Breast epithelium (tissue), 4 donors: ENCODE results near the gene BEX1. TPM values are rescaled to one million over a fixed set of nuclear protein-coding genes. Genes with fewer than 3 reads are reported as not detected.
"Not testable (repeated sequence)": the region's sequence is repeated elsewhere in the genome, so short reads cannot be mapped to it uniquely, and the experiment has no call there.

Source experiments
- DNase-seq, 2 donors: peaks; one replicate each; pipeline ENCODE4 v3.0.0-alpha.2; 2019; ENCODE audit warnings: low spot score in 2 of 2
- H3K27ac ChIP-seq, 2 donors: fragments of 200-600 bp; sonication (generic) in 1 of 2; one replicate each; pipeline ENCODE4 v1.5.1; 2016 to 2019; ENCODE audit warnings: mild to moderate bottlenecking in 1 of 2
- H3K27me3 ChIP-seq, 2 donors: fragments of 200-600 bp; sonication (generic) in 1 of 2; one replicate each; pipeline versions ENCODE4 v1.5.1 to v1.6.0; 2017 to 2019; ENCODE audit warnings: control low read depth in 1 of 2, mild to moderate bottlenecking in 1 of 2
- H3K36me3 ChIP-seq: fragments of 200-600 bp; one replicate; pipeline ENCODE4 v1.5.1; 2019
- H3K4me1 ChIP-seq, 2 donors: fragments of 200-600 bp; sonication (generic); one replicate each; pipeline ENCODE4 v1.5.1; 2016 to 2019; ENCODE audit warnings: control low read depth in 1 of 2
- H3K4me3 ChIP-seq, 3 donors: fragments of 200-600 bp; sonication (generic); 1 replicate in 2 of 3; 2 replicates in 1 of 3; pipeline ENCODE4 v1.5.1; 2016 to 2019; ENCODE audit warnings: mild to moderate bottlenecking in 3 of 3, moderate library complexity in 2 of 3
- H3K9me3 ChIP-seq, 2 donors: fragments of 200-600 bp; sonication (generic) in 1 of 2; one replicate each; pipeline ENCODE4 v1.5.1; 2016 to 2019; ENCODE audit warnings: control low read depth in 1 of 2
- POLR2A ChIP-seq: fragments of 450-650 bp; IDR thresholded peaks from one replicate; pipeline ENCODE4 v1.6.1; 2016; ENCODE audit warnings: antibody characterized with exemption, mild to moderate bottlenecking, moderate library complexity
- POLR2AphosphoS5 ChIP-seq, 3 donors: sonication (generic); formaldehyde crosslinking; IDR thresholded peaks; one replicate each; pipeline ENCODE4 v1.6.1; 2017; ENCODE audit warnings: antibody characterized with exemption in 3 of 3
- intact Hi-C: fragments of 100-400 bp; cut with DNase I; formaldehyde crosslinking; loops from one replicate; pipeline ENCODE4 v1.15.1; 2023; ENCODE audit warnings: low total_unique reads
- total RNA-seq, 3 donors: library from RNA; depleted of rRNA; stranded (reverse); fragments of >200 nt; gene quantifications; one replicate each; pipeline ENCODE4 v1.1.0, GENCODE V29; 2016
- TF ChIP-seq, protein P1 (sequence below), 3 donors: fragments of 450-650 bp; IDR thresholded peaks; one replicate each; pipeline ENCODE4 v1.5.1; 2016 to 2017; ENCODE audit warnings: antibody characterized with exemption in 3 of 3, mild to moderate bottlenecking in 3 of 3, moderate library complexity in 3 of 3

BEX1 gene
- 1 to 10 TPM in 2 of 3 donors, under 1 TPM in 1; 0.66 to 2.0 (median 1.3) TPM for total RNA-seq

DNA sequence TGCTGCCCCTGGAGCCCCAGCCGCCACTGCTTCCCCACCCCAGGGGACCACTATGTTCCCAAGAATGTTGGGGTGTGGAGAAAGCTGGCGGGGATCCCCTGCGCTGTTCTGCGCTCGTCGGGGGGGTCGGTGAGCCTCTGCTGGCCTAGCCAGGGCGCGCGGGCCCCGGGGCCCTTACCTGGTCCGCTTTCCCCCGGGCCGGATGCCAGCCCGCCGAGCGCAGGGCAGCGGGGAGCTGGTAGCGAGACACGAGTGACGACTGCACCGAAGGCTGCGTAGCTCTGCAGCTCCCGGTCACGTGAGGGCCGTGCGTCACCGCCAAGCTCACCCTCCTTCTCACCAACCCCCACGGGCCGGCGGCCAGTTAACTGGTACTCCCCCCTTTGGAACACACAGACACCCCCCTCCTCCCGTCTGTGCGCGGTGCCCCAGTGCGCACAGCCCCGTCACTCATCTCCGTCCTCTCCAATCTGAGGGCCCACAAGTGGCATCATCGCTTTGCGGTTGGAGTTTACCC lies at the start of gene BEX1:
Gene BEX1 (minus strand): TSS at position 254 of the 517 bp plus-strand sequence. CDS start 897 bp downstream, outside the sequence.
- intact Hi-C loops, result no loop called here
- Histone ChIP-seq H3K4me1 (no peaks in the 10 kb centered on the region), H3K9me3 (no peaks in the 10 kb centered on the region), H3K27me3 (peaks cover 0 to 55% of the 10 kb centered on the region in 2 donors), H3K36me3 (no peaks in the 10 kb centered on the region), H3K27ac (no peak within 1 kb of the TSS), H3K4me3 (peak within 1 kb of the TSS; percentile 26 to 51 (median 40))
- TF ChIP-seq POLR2A, result no peak
- no peak for TF ChIP-seq POLR2AphosphoS5 (IDR thresholded peaks at IDR 0.05)
- TF ChIP-seq, protein P1, sequence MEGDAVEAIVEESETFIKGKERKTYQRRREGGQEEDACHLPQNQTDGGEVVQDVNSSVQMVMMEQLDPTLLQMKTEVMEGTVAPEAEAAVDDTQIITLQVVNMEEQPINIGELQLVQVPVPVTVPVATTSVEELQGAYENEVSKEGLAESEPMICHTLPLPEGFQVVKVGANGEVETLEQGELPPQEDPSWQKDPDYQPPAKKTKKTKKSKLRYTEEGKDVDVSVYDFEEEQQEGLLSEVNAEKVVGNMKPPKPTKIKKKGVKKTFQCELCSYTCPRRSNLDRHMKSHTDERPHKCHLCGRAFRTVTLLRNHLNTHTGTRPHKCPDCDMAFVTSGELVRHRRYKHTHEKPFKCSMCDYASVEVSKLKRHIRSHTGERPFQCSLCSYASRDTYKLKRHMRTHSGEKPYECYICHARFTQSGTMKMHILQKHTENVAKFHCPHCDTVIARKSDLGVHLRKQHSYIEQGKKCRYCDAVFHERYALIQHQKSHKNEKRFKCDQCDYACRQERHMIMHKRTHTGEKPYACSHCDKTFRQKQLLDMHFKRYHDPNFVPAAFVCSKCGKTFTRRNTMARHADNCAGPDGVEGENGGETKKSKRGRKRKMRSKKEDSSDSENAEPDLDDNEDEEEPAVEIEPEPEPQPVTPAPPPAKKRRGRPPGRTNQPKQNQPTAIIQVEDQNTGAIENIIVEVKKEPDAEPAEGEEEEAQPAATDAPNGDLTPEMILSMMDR (IDR thresholded peaks at IDR 0.05), result no peak
- peak in 1 of 2 donors; percentile 48 for DNase-seq

DNA sequence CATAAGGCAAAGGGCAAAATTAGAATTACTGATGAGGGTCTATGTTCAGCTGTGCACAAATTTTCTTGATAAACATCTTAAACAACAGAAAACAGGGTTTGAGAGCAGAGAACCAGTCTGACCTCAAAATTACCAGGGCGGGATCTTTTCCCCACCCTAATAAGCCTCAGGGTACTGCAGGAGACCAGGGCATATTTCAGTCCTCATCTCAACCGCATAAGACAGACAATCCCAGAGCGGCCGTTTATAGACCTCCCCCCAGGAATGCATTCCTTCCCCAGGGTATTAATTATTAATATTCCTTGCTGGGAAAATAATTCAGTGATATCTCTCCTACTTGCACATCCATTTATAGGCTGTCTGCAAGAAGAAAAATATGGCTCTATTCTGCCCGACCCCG lies 45.5 kb upstream of the BEX1 start:
- H3K4me3 ChIP-seq, H3K36me3 ChIP-seq, H3K27ac ChIP-seq, intact Hi-C loops, H3K4me1 ChIP-seq, DNase-seq: not testable (repeated sequence)
- peaks cover 0 to 21% of the 10 kb centered on the region in 2 donors for H3K27me3 ChIP-seq
- peaks cover 18 to 31% of the 10 kb centered on the region in 2 donors for H3K9me3 ChIP-seq

DNA sequence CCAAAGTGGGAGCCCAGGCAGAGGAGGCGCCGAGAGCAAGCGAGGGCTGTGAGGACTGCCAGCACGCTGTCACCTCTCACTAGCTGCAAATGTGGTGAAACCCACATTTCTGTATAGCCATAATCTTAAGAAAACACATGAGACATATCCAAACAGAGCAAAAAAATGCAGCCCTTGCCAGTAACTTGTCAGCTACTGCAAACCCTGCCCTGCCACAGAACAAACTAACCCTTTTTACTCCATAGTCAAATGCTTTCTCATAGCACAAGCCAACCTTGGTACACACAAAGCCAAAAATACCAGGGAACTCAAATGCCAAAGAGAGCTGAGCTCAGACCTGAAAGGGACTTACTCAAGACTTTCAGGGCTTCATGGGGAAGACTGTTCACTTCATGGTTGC lies 43.9 kb upstream of the BEX1 start:
- TF ChIP-seq POLR2A (no peak), POLR2AphosphoS5 (IDR thresholded peaks at IDR 0.05) (no peak)
- TF ChIP-seq, protein P1 (IDR thresholded peaks at IDR 0.05), result no peak
- H3K4me1 ChIP-seq, result no peaks in the 10 kb centered on the region
- no peaks in the 10 kb centered on the region for H3K36me3 ChIP-seq
- H3K9me3 ChIP-seq, result peaks cover 18 to 31% of the 10 kb centered on the region in 2 donors
- no peak overlapping the region for H3K4me3 ChIP-seq
- DNase-seq, result no peak
- intact Hi-C loops, result no loop called here
- no peak overlapping the region for H3K27ac ChIP-seq
- peaks cover 0 to 5% of the 10 kb centered on the region in 2 donors for H3K27me3 ChIP-seq

DNA sequence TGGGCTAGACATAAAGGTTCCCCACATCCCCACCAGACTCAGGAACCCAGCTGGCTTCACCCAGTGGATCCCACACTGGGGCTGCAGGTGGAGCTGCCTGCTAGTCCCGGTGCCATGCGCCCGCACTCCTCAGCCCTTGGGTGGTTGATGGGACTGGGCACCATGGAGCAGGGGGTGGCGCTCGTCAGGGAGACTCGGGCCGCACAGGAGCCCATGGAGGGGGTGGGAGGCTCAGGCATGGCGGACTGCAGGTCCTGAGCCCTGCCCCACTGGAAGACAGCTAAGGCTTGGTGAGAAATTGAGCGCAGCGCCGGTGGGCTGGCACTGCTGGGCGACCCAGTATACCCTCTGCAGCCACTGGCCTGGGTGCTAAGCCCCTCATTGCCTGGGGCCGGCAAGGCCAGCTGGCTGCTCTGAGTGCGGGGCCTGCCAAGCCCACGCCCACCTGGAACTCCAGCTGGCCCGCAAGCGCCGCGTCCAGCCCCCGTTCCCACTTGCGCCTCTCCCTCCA lies 43.3 kb upstream of the BEX1 start:
- H3K27me3 ChIP-seq, intact Hi-C loops, H3K4me1 ChIP-seq, DNase-seq, H3K4me3 ChIP-seq, H3K36me3 ChIP-seq, H3K27ac ChIP-seq: not testable (repeated sequence)
- peaks cover 18 to 31% of the 10 kb centered on the region in 2 donors for H3K9me3 ChIP-seq

DNA sequence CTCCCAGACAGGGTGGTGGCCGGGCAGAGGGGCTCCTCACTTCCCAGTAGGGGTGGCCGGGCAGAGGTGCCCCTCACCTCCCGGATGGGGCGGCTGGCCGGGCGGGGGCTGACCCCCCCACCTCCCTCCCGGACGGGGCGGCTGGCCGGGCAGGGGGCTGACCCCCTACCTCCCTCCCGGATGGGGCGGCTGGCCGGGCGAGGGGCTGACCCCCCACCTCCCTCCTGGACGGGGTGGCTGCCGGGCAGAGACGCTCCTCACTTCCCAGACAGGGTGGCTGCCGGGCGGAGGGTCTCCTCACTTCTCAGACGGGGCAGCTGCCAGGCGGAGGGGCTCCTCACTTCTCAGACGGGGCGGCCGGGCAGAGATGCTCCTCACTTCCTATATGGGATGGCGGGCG lies 40.4 kb upstream of the BEX1 start:
- H3K4me3 ChIP-seq, result not testable (repeated sequence)

DNA sequence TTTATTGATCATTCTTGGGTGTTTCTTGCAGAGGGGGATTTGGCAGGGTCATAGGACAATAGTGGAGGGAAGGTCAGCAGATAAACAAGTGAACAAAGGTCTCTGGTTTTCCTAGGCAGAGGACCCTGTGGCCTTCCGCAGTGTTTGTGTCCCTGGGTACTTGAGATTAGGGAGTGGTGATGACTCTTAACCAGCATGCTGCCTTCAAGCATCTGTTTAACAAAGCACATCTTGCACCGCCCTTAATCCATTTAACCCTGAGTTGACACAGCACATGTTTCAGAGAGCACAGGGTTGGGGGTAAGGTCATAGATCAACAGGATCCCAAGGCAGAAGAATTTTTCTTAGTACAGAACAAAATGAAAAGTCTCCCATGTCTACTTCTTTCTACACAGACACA lies 39.9 kb upstream of the BEX1 start:
- H3K4me3 ChIP-seq, intact Hi-C loops, H3K27me3 ChIP-seq, DNase-seq, H3K9me3 ChIP-seq, H3K4me1 ChIP-seq, H3K27ac ChIP-seq, H3K36me3 ChIP-seq: not testable (repeated sequence)

More for the DNA sequence above, 40.4 kb upstream of the BEX1 start:
- peaks cover 11 to 14% of the 10 kb centered on the region in 2 donors for H3K9me3 ChIP-seq
- H3K27me3 ChIP-seq, H3K36me3 ChIP-seq, intact Hi-C loops, H3K27ac ChIP-seq, H3K4me1 ChIP-seq, DNase-seq: not testable (repeated sequence)

DNA sequence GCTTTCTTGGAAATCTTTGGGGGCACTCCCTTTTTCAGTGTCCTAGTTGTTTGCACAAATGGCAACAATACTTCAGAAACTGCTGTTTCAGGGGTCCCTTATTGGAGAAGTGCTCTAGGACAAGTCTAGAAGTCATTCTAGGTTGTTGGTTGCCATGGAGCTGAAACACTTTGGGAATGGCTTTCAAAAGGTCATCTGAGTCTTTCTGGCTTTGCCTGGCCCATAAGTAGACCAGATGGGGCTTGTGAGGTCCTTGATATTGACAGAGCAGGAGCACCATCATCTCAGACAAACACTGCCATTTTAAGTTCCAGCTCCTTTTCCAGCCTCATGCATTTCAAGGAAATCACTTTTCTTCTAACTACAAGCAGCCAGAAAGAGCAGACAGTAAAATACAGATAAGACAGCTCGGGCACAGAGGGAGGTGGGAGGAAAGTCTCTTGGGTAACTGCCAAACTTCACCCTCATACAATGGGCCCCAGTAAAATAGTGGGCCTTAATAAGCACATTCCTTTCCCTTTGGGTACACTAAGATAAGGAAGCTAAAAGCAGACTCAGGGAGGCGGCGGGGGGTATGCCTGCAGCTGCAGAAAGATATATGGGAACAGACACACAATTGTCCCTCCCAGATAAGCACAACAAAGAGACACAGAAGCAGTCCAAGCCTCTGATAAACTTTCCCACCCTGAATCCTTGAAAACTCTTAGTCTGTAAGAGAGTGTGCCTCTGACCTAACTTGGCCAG lies 37.5 kb upstream of the BEX1 start:
- H3K4me3 ChIP-seq, result no peak overlapping the region
- no peak for TF ChIP-seq POLR2AphosphoS5 (IDR thresholded peaks at IDR 0.05)
- TF ChIP-seq, protein P1 (IDR thresholded peaks at IDR 0.05), result no peak
- no peak for TF ChIP-seq POLR2A
- DNase-seq, result no peak
- no peaks in the 10 kb centered on the region for H3K9me3 ChIP-seq
- intact Hi-C loops, result no loop called here
- peaks cover 0 to 18% of the 10 kb centered on the region in 2 donors for H3K27me3 ChIP-seq
- no peaks in the 10 kb centered on the region for H3K4me1 ChIP-seq
- H3K36me3 ChIP-seq, result no peaks in the 10 kb centered on the region
- H3K27ac ChIP-seq, result no peak overlapping the region
